GM21619 (cell line): Measurements from ENCODE around the gene ATXN1.

ENCODE experiments used
- ATAC-seq: cut with Tn5 transposase; IDR thresholded peaks from one replicate; pipeline ENCODE4 v1.9.1; 2021; ENCODE audit not compliant: unreplicated experiment

Gene ATXN1

GRCh38 chr6:16591396-16592222, 169.7 kb downstream of the ATXN1 start:
- ATAC-seq: peak; percentile 89

GRCh38 chr6:16585805-16586204, 175.5 kb downstream of the ATXN1 start:
- no peak for ATAC-seq

GRCh38 chr6:16583144-16583762, 178.0 kb downstream of the ATXN1 start:
- ATAC-seq: no peak

- ATAC-seq: no peak
These were observed 178.7 kb downstream of the ATXN1 start for GRCh38 chr6:16582446-16583143.

GRCh38 chr6:16578695-16579285, 182.5 kb downstream of the ATXN1 start:
- ATAC-seq: no peak

GRCh38 chr6:16576451-16577368, 184.6 kb downstream of the ATXN1 start:
- peak; percentile 94 for ATAC-seq

- ATAC-seq: no peak
These were observed 185.6 kb downstream of the ATXN1 start for GRCh38 chr6:16575655-16576054.

- no peak for ATAC-seq
These were observed 188.3 kb downstream of the ATXN1 start for GRCh38 chr6:16572943-16573342.

- ATAC-seq: no peak
These were observed 188.9 kb downstream of the ATXN1 start for GRCh38 chr6:16572317-16572716.

GRCh38 chr6:16570946-16571345, 190.3 kb downstream of the ATXN1 start:
- no peak for ATAC-seq

GRCh38 chr6:16570221-16570553, 191.1 kb downstream of the ATXN1 start:
- no peak for ATAC-seq

- ATAC-seq: no peak
These were observed 193.1 kb downstream of the ATXN1 start for GRCh38 chr6:16568128-16568527.

GRCh38 chr6:16567071-16567470, 194.2 kb downstream of the ATXN1 start:
- ATAC-seq: no peak

- no peak for ATAC-seq
These were observed 196.8 kb downstream of the ATXN1 start for GRCh38 chr6:16564436-16564835.

- no peak for ATAC-seq
These were observed 197.5 kb downstream of the ATXN1 start for GRCh38 chr6:16563628-16564240.

GRCh38 chr6:16562498-16562897, 198.8 kb downstream of the ATXN1 start:
- ATAC-seq: no peak

GRCh38 chr6:16559071-16559470, 202.2 kb downstream of the ATXN1 start:
- ATAC-seq: no peak

GRCh38 chr6:16555550-16555949, 205.7 kb downstream of the ATXN1 start:
- ATAC-seq: no peak

GRCh38 chr6:16553531-16553930, 207.7 kb downstream of the ATXN1 start:
- no peak for ATAC-seq

GRCh38 chr6:16551466-16551865, 209.8 kb downstream of the ATXN1 start:
- no peak for ATAC-seq
